Amniotic stem cell (primary cell): ENCODE data around the gene SLC43A2.

Experiments used
- DNase-seq: peaks from one replicate; lab custom pipeline; 2025; lab: John Stamatoyannopoulos, UW

The SLC43A2 gene

GRCh38 chr17:1643999-1644492 is 15.4 kb upstream of the SLC43A2 start:
- DNase-seq = no peak

GRCh38 chr17:1643293-1643998 is 14.8 kb upstream of the SLC43A2 start:
- no peak for DNase-seq

GRCh38 chr17:1641065-1641403 is 12.4 kb upstream of the SLC43A2 start:
- DNase-seq = no peak

GRCh38 chr17:1640329-1641064 is 11.9 kb upstream of the SLC43A2 start:
- DNase-seq = no peak

GRCh38 chr17:1639549-1640180 is 11.0 kb upstream of the SLC43A2 start:
- no peak for DNase-seq

GRCh38 chr17:1638624-1639300 is 10.1 kb upstream of the SLC43A2 start:
- no peak for DNase-seq

- no peak for DNase-seq
Measured at GRCh38 chr17:1638171-1638590, 9.5 kb upstream of the SLC43A2 start.

- no peak for DNase-seq
Measured at GRCh38 chr17:1636732-1637285, 8.2 kb upstream of the SLC43A2 start.

GRCh38 chr17:1635675-1636465 is 7.2 kb upstream of the SLC43A2 start:
- no peak for DNase-seq

GRCh38 chr17:1634841-1635650 is 6.4 kb upstream of the SLC43A2 start:
- DNase-seq = no peak

- DNase-seq = no peak
Measured at GRCh38 chr17:1630662-1631061, 2.0 kb upstream of the SLC43A2 start.

GRCh38 chr17:1629504-1630310 is 1.1 kb upstream of the SLC43A2 start:
- no peak for DNase-seq

- DNase-seq = peak; percentile 72
Measured at GRCh38 chr17:1628856-1629503, 346 bp upstream of the SLC43A2 start.

GRCh38 chr17:1627182-1627981 is 1.3 kb downstream of the SLC43A2 start:
- no peak for DNase-seq

GRCh38 chr17:1626333-1626732 is 2.3 kb downstream of the SLC43A2 start:
- no peak for DNase-seq

GRCh38 chr17:1625581-1625980 is 3.1 kb downstream of the SLC43A2 start:
- DNase-seq = no peak

GRCh38 chr17:1625053-1625452 is 3.6 kb downstream of the SLC43A2 start:
- DNase-seq = no peak

GRCh38 chr17:1624650-1625049 is 4.0 kb downstream of the SLC43A2 start:
- DNase-seq = no peak
